GM03348 (cell line): ENCODE results near the gene TSPAN14.
A peak's percentile ranks its signal among the peaks of the same experiment; 100 is the strongest.

Experiments
- DNase-seq: peaks from one replicate; pipeline ENCODE4 v3.0.0; 2012; ENCODE audit warnings: low spot score

The TSPAN14 gene

DNA sequence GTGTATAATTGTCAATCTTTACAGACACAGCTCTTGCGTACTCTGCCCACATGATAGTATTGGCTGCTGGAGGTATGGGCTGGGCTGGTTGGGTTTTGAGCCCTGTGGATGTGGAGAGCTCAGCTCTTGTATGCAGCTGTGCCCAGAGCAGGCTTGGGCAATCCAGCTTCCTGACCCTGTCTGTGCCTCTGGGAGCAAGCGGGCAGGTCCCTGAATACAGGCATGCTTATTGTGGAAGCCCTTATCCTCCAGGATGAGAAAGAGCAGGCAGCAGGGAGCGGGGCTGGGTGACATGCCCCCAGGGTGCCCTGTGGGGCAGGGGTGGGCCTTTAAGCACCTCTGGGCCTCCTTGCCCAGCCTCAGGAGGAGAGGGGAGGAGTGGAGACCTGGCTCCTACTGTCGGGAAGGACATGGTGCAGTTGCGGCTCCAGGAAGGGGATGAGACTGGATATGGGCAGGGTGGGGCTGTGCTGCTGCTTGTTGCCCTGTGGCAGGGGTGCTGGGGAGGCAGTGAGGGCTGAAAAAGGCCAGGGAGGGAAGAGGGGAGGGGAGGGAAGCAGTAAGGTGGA, 50.9 kb downstream of the TSPAN14 start:
- no peak for DNase-seq

DNA sequence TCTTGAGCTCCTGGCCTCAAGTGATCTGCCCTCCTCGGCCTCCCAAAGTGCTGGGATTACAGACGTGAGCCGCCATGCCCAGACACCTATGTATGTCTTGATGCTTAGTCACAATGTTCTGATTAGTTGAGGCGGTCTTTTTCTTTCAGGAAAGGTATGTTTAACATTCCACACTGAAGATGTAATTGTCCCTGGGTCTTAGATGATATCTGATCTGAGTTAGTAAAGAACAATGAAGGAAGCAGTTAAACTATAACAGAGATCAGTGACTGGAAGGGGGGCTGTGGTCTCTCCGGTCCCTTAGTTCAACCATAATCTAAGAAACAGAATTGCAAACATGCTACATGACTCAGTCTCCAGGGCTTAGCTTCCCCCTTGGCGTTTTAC, 52.1 kb downstream of the TSPAN14 start:
- no peak for DNase-seq

DNA sequence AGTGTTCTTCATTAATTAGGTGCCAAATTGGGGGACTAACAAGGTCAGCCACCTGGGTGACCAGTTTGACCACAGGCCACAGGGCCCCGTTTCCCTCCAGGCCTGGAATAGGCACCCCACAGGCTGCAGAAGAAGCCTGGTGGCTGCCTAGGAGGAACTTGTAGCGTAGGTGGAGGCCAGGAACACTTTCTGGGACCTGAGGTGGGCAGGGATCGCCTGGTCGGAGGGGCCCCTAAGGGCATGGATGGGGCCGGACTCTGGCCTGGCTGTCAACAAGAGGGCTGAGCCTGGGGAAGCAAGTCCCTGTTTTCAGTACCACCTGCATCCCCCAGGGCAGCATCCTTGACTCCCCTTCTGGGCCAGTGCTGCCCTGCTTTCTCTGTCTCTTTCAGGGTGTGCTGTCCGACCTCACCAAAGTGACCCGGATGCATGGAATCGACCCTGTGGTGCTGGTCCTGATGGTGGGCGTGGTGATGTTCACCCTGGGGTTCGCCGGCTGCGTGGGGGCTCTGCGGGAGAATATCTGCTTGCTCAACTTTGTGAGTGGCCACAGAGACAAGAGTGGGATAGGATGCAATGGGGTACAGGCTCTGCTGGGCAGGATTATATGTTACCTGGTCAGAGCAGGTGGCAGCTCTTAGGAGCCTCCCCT, 52.9 kb downstream of the TSPAN14 start:
- DNase-seq: no peak

DNA sequence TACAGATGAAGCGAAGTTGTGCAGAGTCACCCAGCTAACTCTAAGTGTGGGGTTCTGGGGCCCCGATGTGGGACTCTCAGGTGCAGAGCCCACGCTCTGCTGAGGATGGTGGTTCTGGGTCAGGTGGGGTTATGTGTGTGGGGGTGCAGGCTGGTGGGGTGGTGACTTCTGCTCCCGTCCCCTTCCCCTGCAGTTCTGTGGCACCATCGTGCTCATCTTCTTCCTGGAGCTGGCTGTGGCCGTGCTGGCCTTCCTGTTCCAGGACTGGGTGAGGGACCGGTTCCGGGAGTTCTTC, 54.9 kb downstream of the TSPAN14 start:
- no peak for DNase-seq

DNA sequence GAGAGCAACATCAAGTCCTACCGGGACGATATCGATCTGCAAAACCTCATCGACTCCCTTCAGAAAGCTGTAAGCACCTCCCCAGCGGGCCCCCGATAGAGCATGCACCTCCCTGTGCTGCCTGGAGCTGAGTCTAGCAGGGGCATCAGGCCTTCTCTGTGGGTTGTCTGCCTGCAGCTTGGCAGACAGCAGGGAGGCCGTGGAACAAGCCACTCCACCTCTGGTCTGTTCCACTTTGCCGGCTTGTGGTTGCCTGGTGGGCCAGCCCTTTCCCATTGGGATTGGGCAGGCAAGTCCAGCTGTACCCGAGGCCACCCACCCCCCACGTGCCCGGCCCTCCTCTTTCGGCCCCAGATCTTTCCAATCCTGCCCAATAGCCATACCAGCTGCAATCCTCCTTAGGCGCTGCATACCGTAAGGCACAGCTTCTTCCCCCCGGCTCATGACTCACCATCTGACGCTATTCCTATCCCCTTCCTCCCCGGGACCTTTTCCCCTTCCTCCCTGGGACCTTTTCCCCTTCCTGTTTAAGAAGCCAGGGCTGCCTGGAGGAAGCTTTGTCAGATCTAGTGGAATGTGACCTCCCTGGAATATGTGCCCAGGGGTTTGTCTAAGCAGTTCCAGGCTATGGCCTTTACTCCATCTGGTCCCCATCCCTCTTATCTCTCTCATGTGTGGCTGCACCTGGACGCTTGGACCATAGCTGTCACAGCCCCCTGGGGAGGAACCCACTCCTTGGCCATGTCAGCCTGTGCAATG, 55.5 kb downstream of the TSPAN14 start:
- DNase-seq: peak; percentile 64

DNA sequence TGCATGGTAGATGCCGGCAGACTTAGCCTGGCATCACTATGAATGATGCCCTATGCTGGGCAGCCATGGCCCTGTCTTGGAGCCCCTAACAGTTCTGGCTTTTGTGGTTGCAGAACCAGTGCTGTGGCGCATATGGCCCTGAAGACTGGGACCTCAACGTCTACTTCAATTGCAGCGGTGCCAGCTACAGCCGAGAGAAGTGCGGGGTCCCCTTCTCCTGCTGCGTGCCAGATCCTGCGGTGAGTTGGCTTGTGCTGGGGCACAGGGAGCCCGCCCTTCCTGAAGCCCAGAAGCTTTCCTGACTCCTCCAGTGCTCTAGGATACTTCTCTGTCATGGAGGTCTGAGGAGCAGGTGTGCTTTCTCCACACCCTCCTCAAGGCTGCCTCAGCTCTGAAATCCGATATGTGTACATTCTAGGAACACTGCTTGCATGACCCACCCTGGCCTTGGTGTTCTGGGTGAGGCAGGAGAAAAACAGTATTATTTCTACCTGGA, 58.0 kb downstream of the TSPAN14 start:
- DNase-seq: no peak

DNA sequence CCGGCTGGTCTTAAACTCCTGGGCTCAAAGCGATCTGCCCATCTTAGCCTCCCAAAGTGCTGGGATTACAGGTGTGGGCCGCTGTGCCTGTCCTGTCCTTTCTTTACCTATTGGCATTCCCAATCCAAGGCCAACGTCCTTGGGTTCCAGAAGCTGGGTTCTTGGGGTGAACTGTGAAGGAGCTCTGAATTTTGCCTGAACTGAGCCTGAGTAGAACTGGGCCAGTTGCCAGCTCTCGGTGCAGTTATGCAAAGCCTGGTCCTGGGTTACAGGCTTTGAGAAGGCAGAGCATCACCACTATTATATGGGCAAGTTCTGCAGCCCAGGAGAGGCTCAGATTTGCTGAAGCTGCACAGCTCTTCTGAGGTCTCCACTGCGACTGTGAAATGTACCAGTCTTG, 59.0 kb downstream of the TSPAN14 start:
- no peak for DNase-seq

DNA sequence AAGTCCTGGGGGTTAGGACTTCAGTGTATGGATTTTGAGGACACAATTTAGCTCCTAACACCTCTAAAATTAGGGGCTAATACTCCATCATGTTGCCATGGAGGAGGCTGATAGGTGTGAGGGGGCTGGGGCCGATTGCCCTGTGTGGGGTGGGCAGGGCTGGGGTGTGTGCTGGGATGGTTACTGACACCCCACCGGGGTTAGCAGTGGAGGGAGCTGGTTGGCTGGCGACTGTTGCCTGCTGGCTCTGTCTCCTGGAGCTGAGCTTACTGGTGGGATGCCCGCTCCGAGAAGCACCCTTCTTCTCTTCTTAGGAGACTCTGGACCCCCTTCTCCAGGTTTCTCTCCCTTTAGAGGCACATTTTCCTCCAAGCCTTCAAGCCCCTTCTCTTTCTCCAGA, 61.4 kb downstream of the TSPAN14 start:
- no peak for DNase-seq

DNA sequence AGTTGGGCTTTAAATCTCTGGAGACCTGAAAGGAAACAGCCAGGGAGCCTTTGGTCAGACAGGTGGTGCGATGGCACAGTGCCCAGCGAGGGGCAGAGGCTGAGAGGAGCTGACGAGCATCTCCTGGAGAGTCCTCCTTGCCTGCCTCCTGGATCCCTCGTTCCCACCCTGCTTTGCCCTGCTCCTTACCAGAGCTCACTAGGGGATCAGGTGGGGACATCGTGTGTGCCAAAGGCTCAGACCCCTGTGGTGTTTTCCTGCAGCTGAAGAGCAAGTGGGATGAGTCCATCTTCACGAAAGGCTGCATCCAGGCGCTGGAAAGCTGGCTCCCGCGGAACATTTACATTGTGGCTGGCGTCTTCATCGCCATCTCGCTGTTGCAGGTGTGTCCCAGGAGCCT, 61.8 kb downstream of the TSPAN14 start:
- no peak for DNase-seq

DNA sequence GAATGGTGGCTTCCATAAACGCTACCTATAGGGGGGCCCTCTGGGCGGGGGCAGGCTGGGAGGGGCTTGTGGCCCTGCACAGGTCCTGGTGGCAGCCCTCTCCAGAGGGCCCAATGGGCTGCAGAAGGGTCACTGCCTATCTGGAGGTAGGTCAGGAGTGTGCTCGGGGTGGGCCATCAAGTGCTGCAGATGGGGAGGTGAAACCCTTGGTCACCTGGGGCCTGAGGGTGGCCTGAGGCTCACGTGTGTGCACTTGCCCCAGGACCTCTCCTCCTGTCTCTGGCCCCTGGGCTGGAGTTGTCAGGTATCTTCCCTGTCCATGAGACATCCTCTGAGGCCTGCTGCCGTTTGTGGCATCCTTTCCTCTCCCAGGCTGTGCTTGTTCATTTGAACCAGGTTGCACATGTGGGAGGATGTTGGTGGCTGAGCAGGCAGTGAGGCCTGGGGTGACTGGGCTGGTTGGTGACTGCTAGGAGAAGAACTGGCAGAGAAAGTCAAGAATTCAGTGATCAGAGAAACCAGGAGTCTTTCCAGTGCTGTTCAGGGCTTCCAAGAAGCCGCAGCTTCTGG, 62.5 kb downstream of the TSPAN14 start:
- DNase-seq: no peak

DNA sequence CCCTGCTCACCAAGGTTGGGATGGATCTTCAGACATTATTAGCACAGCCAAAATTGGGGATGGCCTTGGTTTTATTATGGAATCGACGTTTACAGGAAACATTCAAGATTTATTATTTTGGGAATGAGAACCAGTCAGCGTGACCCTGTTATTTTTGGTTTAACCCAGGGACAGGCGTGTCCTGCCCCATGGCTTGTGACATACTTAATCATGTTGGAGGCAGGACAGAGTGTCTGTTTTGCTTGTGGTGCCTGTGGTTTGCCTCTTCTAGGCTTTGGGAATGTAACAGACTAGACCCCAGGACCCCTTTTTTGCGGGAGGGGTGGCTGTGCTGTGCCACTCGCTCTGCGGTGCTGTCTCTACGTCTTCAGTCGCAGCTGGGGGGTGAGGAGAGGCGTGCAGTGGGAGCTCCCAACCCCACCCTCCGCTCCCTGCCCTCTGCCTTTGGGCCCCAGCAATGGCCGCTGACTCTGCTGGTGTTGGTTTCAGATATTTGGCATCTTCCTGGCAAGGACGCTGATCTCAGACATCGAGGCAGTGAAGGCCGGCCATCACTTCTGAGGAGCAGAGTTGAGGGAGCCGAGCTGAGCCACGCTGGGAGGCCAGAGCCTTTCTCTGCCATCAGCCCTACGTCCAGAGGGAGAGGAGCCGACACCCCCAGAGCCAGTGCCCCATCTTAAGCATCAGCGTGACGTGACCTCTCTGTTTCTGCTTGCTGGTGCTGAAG, 63.5 kb downstream of the TSPAN14 start:
- no peak for DNase-seq

DNA sequence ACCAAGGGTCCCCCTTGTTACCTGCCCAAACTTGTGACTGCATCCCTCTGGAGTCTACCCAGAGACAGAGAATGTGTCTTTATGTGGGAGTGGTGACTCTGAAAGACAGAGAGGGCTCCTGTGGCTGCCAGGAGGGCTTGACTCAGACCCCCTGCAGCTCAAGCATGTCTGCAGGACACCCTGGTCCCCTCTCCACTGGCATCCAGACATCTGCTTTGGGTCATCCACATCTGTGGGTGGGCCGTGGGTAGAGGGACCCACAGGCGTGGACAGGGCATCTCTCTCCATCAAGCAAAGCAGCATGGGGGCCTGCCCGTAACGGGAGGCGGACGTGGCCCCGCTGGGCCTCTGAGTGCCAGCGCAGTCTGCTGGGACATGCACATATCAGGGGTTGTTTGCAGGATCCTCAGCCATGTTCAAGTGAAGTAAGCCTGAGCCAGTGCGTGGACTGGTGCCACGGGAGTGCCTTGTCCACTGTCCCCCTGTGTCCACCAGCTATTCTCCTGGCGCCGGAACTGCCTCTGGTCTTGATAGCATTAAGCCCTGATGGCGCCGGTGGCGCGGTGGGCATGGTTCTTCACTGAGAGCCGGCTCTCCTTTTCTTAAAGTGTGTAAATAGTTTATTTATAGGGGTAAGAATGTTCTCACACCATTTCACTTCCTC, 64.2 kb downstream of the TSPAN14 start:
- DNase-seq: no peak

DNA sequence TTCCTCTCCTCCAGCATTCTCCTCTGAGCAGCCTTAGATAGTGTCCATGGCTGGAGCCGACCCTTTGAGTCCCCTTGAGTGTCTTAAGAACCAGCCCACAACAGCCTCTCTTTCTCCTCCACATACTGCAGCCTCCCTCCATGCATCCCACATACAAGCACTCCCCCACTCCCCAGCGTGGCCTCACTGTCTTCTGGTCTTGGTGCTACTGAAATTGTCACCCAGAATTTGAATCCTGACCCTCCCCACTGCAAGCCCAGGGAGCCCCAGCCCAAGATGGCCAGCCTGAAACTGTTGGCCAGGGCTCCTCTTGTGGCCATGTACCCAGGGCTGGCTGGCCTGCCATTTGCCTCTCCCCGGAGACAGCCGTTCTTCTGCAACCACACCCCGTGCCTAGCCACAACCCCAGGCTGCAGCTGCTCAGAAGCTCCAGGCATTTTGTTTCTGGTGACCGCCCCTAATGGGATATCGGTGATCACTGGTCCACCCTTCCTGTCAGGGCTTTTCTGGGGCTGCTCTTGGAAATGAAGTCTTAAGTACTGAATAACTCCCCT, 64.8 kb downstream of the TSPAN14 start:
- DNase-seq: no peak

DNA sequence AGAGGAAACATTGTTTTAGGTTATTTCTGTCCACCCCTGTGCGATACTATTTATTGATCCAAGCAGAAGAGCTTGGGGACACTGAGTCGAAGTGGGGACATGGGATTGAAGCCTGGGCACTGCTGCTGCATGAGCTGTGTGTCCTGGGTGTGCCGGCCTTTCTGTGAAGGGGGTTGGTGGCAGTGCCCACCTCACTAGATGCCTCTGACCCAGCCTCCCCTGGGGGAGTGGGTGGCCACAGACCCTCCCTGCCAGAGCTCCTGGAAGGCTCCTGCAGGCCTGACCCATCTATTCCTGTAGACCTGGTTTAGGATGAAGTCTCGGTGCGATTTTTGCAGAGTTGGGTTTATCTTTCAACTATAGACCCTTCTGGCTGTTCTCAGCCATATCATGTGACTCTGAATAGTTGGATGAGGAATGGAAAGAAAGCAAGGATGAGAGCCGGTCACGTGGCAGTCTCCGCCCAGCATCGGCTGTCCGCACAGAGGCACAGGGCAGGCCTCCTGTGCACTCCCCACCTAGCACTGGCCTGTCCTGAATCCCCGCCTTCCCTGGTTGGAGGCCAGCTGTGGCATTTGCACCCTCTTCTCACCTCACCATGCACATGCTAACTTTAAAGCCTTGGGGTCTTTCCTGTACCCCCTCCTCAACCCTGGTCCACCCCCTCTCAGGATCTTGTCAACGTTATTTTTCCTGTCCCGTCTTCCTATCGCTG, 66.0 kb downstream of the TSPAN14 start:
- DNase-seq: no peak

DNA sequence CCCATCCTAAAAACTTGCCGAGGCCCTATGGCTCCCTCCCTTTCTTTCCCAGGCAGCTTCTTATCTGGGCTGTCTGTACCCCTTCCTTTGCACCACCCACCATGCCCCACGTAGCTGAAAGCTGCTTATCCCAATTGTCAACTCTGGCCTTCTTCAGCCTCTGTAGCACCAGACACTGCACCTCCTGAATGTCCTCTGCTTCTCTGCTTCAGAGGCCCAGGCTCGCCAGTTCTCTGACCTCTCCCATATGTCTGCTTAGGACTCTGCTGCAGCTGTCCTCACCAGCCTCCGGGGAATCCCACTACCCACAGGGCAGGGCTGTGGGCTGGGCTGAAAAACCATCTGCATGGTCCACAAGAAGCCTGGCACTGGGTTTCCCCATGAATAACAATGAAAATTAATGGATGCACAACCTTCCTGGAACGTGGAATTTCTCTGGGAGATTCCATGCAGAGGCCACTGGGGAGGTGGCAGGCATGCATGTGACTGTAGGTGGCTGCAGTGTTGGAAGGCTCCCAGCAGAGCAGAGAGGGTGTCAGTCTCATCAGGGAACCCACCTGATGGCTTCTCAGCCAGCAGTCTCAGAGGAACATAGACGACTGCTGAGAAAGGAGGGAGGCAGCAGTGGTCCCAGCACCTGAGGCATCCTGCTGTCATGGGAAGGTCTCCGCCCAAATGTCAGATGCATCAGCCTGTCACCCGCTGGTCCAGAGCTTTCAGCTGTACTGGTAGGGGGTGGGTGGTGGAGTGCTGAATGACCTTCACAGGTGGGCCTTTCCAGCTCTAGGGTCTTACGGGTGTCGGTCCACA, 66.8 kb downstream of the TSPAN14 start:
- DNase-seq: no peak

DNA sequence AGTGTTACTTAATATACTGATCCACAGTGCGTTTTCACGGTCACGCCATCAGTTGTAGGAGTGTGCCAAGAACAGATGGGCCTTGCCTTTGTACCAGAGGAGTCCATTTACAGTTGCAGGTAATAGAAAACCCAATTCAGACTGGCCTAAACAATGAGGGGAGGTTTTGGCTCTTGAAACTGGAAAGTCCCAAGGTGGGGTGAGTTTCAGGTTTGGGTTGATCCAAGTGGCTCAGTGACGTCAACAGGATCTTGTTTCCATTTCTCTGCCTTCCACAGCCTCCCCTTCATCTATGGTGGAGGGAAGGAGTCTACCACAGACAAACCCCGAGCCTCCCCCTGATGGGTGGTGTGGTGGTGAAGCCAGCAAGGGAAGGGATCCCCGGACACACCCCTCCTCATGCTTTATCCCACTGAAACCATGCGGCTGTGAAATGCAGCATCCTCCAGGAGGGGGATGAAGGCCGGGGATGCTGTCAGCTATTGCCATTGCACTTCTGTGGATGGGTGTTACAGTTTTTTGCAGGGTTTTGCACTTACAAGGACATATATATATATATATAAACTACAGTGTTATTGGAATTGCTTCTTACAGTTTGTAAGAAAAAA, 68.8 kb downstream of the TSPAN14 start:
- DNase-seq: no peak

DNA sequence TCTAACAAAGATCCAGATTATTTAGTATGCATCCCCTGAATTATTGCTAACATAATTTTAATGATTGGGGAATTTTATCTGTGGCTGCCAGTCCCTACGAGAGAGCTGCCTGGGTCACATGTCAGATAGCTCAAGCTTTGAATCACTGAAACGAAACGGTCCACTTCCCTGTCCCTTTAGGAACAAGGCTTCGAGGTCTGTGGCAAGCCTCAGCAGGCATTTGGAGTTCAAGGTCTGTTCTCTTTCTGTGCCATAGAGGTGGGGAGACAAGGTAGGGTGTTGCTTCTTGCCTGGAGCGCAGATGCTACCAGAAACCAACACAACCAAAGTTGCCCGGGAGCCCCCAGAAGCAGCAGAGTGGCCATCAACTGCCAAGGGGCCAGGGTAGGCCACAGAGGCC, 69.7 kb downstream of the TSPAN14 start:
- DNase-seq: no peak

DNA sequence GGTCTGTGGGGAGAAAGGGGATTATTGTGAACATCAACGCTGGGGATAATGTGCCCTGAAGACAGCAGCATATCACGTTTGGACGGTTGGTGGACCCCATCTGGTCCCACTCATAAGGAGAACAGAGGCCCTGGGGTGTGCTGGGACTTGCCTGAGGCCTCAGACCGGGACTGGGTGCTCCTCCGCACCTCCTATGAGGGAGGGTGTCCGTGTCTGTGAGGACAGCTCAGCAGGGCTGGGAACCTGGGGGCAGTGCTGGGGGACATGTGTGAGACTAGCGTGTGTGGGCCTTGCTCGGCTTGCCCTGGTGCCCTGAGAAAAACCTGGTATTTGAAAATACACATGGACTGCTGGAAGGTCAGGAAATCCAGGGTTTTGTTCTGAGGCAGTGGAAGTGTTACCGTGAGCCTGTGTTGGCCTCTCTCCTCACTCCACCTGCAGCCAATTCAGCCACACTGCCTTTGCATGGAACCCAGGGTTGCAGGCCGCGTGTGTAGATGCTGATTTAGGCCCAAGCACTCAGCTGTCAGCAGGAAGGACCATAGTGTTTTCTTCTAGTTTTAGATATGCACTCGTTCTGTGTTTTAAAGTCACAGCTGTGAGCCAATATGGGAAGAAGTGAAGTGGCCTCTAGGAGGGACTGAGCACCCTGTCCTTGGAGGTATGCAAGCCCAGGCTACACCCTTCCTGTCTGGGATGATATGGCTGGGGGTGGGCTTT, 70.2 kb downstream of the TSPAN14 start:
- DNase-seq: no peak

DNA sequence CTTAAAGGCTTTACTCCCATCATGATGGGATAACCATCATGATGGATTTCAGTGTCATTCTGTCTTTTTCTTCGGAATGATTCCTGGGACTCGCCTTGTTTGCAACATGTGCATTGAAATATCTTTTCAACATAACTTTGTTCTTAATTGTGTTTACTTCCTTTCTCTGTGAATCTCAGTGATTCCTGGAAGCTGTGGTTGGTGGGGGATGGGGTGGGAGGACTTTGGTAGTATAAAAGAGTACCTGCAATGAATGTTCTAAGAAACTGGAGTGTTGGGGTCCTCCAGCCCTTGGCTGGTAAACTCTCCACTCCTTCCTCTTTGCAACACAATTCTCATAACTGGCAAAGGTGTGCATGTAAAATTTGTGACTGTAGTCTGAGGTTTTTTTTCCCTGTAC, 72.1 kb downstream of the TSPAN14 start:
- no peak for DNase-seq
